DOHH2 (cell line): Measurements from ENCODE around the gene SPSB4.

Source experiments
- H3F3A ChIP-seq: fragments of 200-600 bp; sonication (generic), shearing (Covaris generic); 2 replicates; pipeline ENCODE4 v1.6.0; 2016; ENCODE audit warnings: antibody characterized with exemption, mild to moderate bottlenecking; ENCODE audit not compliant: control insufficient read depth, insufficient read depth
- H3K27ac ChIP-seq: fragments of 200-600 bp; sonication (generic); 2 replicates; pipeline ENCODE4 v1.5.1; 2014; ENCODE audit warnings: low read depth, mild to moderate bottlenecking, low read length, moderate library complexity
- H3K27me3 ChIP-seq: fragments of 200-600 bp; sonication (generic); 2 replicates; pipeline ENCODE4 v1.6.1; 2014; ENCODE audit warnings: mild to moderate bottlenecking, low read length, mixed read lengths; ENCODE audit not compliant: control insufficient read depth
- H3K36me3 ChIP-seq: fragments of 200-600 bp; sonication (generic); 2 replicates; pipeline ENCODE4 v1.6.1; 2014; ENCODE audit warnings: mild to moderate bottlenecking, low read length, moderate library complexity, mixed read lengths; ENCODE audit not compliant: control insufficient read depth
- H3K4me1 ChIP-seq: fragments of 200-600 bp; sonication (generic); 2 replicates; pipeline ENCODE4 v1.6.1; 2014; ENCODE audit warnings: mild to moderate bottlenecking, low read length, mixed read lengths; ENCODE audit not compliant: control insufficient read depth
- H3K4me2 ChIP-seq: fragments of 200-600 bp; sonication (generic); 2 replicates; pipeline ENCODE4 v1.6.0; 2014; ENCODE audit warnings: mild to moderate bottlenecking, low read length, moderate library complexity
- H3K4me3 ChIP-seq: fragments of 200-600 bp; sonication (generic); 2 replicates; pipeline ENCODE4 v1.5.1; 2014; ENCODE audit warnings: mild to moderate bottlenecking, low read length, mixed read lengths
- H3K79me2 ChIP-seq: fragments of 200-600 bp; sonication (generic); 2 replicates; pipeline ENCODE4 v1.6.1; 2014; ENCODE audit warnings: mild to moderate bottlenecking, low read length, mixed read lengths; ENCODE audit not compliant: control insufficient read depth
- H3K9me2 ChIP-seq: fragments of 200-600 bp; sonication (generic); replicated peaks from 2 replicates; pipeline ENCODE4 v1.6.1; 2014; ENCODE audit warnings: mild to moderate bottlenecking, low read length, mixed read lengths; ENCODE audit not compliant: control insufficient read depth
- H3K9me3 ChIP-seq: fragments of 200-600 bp; sonication (generic); 2 replicates; pipeline ENCODE4 v1.6.1; 2014; ENCODE audit warnings: antibody characterized with exemption, low read length, mixed read lengths; ENCODE audit not compliant: control insufficient read depth, insufficient read depth
- H4K20me1 ChIP-seq: fragments of 200-600 bp; sonication (generic); 2 replicates; pipeline ENCODE4 v1.6.0; 2014; ENCODE audit warnings: low read depth, mild to moderate bottlenecking, antibody characterized with exemption, low read length, moderate library complexity; ENCODE audit not compliant: control insufficient read depth, insufficient read depth
- CTCF ChIP-seq: fragments of 200-600 bp; sonication (generic); IDR thresholded peaks from one replicate; pipeline ENCODE4 v1.5.1; 2014; ENCODE audit warnings: antibody characterized with exemption, mild to moderate bottlenecking, low read depth, low read length; ENCODE audit not compliant: poor library complexity, severe bottlenecking
- EZH2phosphoT487 ChIP-seq: fragments of 200-600 bp; sonication (generic); IDR thresholded peaks from 2 replicates; pipeline ENCODE4 v1.6.1; 2017; ENCODE audit warnings: borderline replicate concordance, mild to moderate bottlenecking, antibody characterized with exemption, low read length, moderate library complexity, mixed read lengths

Gene SPSB4

GRCh38 chr3:141091426-141091825 is 40.3 kb downstream of the SPSB4 start:
- Histone ChIP-seq H3K36me3 (no peaks in the 10 kb centered on the region), H3K9me3 (no peaks in the 10 kb centered on the region), H3K4me1 (no peaks in the 10 kb centered on the region), H3K4me2 (no peak overlapping the region), H3K4me3 (no peak overlapping the region), H3K79me2 (no peaks in the 10 kb centered on the region), H3K27ac (no peak overlapping the region), H4K20me1 (no peaks in the 10 kb centered on the region), H3F3A (no peaks in the 10 kb centered on the region), H3K9me2 (no peaks in the 10 kb centered on the region), H3K27me3 (no peaks in the 10 kb centered on the region)
- no peak for TF ChIP-seq EZH2phosphoT487
- TF ChIP-seq CTCF: no peak

- Histone ChIP-seq H3K9me2 (no peaks in the 10 kb centered on the region), H3K9me3 (no peaks in the 10 kb centered on the region)
- TF ChIP-seq EZH2phosphoT487: no peak
Observed at GRCh38 chr3:141092663-141093062, 41.5 kb downstream of the SPSB4 start.

GRCh38 chr3:141093397-141093796 is 42.2 kb downstream of the SPSB4 start:
- no peaks in the 10 kb centered on the region for H3K9me3 ChIP-seq
- no peaks in the 10 kb centered on the region for H3K36me3 ChIP-seq
- H3K4me1 ChIP-seq: no peaks in the 10 kb centered on the region
- no peaks in the 10 kb centered on the region for H3K9me2 ChIP-seq
- TF ChIP-seq EZH2phosphoT487 (no peak), CTCF (no peak)
- H4K20me1 ChIP-seq: no peaks in the 10 kb centered on the region
- H3K27ac ChIP-seq: no peak overlapping the region
- no peaks in the 10 kb centered on the region for H3K79me2 ChIP-seq
- no peak overlapping the region for H3K4me2 ChIP-seq
- H3K27me3 ChIP-seq: no peaks in the 10 kb centered on the region
- no peaks in the 10 kb centered on the region for H3F3A ChIP-seq
- H3K4me3 ChIP-seq: no peak overlapping the region

More at GRCh38 chr3:141092663-141093062, 41.5 kb downstream of the SPSB4 start:
- no peak overlapping the region for H3K4me3 ChIP-seq
- H3K79me2 ChIP-seq: no peaks in the 10 kb centered on the region
- no peaks in the 10 kb centered on the region for H3K4me1 ChIP-seq
- H3K4me2 ChIP-seq: no peak overlapping the region
- H3K27ac ChIP-seq: no peak overlapping the region
- H3K27me3 ChIP-seq: no peaks in the 10 kb centered on the region
- no peaks in the 10 kb centered on the region for H3K36me3 ChIP-seq
- H4K20me1 ChIP-seq: no peaks in the 10 kb centered on the region
- no peaks in the 10 kb centered on the region for H3F3A ChIP-seq

GRCh38 chr3:141093971-141094684 is 43.0 kb downstream of the SPSB4 start:
- Histone ChIP-seq H3K4me3 (no peak overlapping the region), H3K9me3 (no peaks in the 10 kb centered on the region), H3K27ac (no peak overlapping the region), H3K36me3 (no peaks in the 10 kb centered on the region), H3K9me2 (no peaks in the 10 kb centered on the region), H4K20me1 (no peaks in the 10 kb centered on the region), H3K4me1 (no peaks in the 10 kb centered on the region), H3K27me3 (no peaks in the 10 kb centered on the region), H3F3A (no peaks in the 10 kb centered on the region), H3K4me2 (no peak overlapping the region), H3K79me2 (no peaks in the 10 kb centered on the region)
- no peak for TF ChIP-seq CTCF
- no peak for TF ChIP-seq EZH2phosphoT487
